GM23248 (cell line): ENCODE data around the gene KRTAP1-1. TPM values are rescaled to one million over a fixed set of nuclear protein-coding genes. Genes with fewer than 3 reads are reported as not detected.

ENCODE experiments used
- DNase-seq: peaks from one replicate; pipeline ENCODE4 v3.0.0-alpha.2; 2015
- H2AFZ ChIP-seq: fragments of 200-600 bp; sonication (generic); 2 replicates; pipeline ENCODE4 v1.6.1; 2016; ENCODE audit warnings: antibody characterized with exemption
- H3F3A ChIP-seq: fragments of 200-600 bp; sonication (generic); 2 replicates; pipeline ENCODE4 v1.6.1; 2016; ENCODE audit warnings: mild to moderate bottlenecking, antibody characterized with exemption, mixed run types; ENCODE audit not compliant: insufficient read depth
- H3K27ac ChIP-seq: fragments of 200-600 bp; sonication (generic); 2 replicates; pipeline ENCODE4 v1.5.1; 2016; ENCODE audit warnings: mild to moderate bottlenecking
- H3K27me3 ChIP-seq: fragments of 200-600 bp; sonication (generic); replicated peaks from 2 replicates; pipeline ENCODE4 v1.6.1; 2016; ENCODE audit warnings: mild to moderate bottlenecking; ENCODE audit not compliant: insufficient read depth
- H3K36me3 ChIP-seq: fragments of 200-600 bp; sonication (generic); 2 replicates; pipeline ENCODE4 v1.6.1; 2016; ENCODE audit warnings: low read depth, mild to moderate bottlenecking
- H3K4me1 ChIP-seq: fragments of 200-600 bp; sonication (generic); 2 replicates; pipeline ENCODE4 v1.6.1; 2016; ENCODE audit warnings: mild to moderate bottlenecking; ENCODE audit not compliant: insufficient read depth
- H3K4me2 ChIP-seq: fragments of 200-600 bp; sonication (generic); one replicate; pipeline ENCODE4 v1.6.1; 2016; ENCODE audit warnings: mild to moderate bottlenecking; ENCODE audit not compliant: unreplicated experiment
- H3K4me3 ChIP-seq: fragments of 200-600 bp; sonication (generic); 2 replicates; pipeline ENCODE4 v1.5.1; 2016; ENCODE audit warnings: mild to moderate bottlenecking
- H3K79me2 ChIP-seq: fragments of 200-600 bp; sonication (generic); 2 replicates; pipeline ENCODE4 v1.6.1; 2016; ENCODE audit warnings: mild to moderate bottlenecking; ENCODE audit not compliant: insufficient read depth
- H3K9ac ChIP-seq: fragments of 200-600 bp; sonication (generic); 2 replicates; pipeline ENCODE4 v1.6.1; 2016; ENCODE audit warnings: mild to moderate bottlenecking
- H3K9me2 ChIP-seq: fragments of 200-600 bp; sonication (generic); 2 replicates; pipeline ENCODE4 v1.6.1; 2016; ENCODE audit warnings: mixed run types, mild to moderate bottlenecking, moderate library complexity; ENCODE audit not compliant: insufficient read depth
- H3K9me3 ChIP-seq: fragments of 200-600 bp; sonication (generic); one replicate; pipeline ENCODE4 v1.6.1; 2017; ENCODE audit warnings: low read depth
- H4K20me1 ChIP-seq: fragments of 200-600 bp; sonication (generic); 2 replicates; pipeline ENCODE4 v1.6.0; 2016; ENCODE audit not compliant: insufficient read depth
- EZH2 ChIP-seq: fragments of 200-600 bp; sonication (generic); IDR thresholded peaks from 2 replicates; pipeline ENCODE4 v1.6.1; 2018; ENCODE audit warnings: antibody characterized with exemption, mild to moderate bottlenecking; ENCODE audit not compliant: insufficient read depth, poor library complexity, severe bottlenecking
- EZH2phosphoT487 ChIP-seq: fragments of 200-600 bp; sonication (generic); IDR thresholded peaks from 2 replicates; pipeline ENCODE4 v1.6.1; 2018; ENCODE audit warnings: antibody characterized with exemption, moderate library complexity, mild to moderate bottlenecking, low read depth; ENCODE audit not compliant: insufficient read depth
- WGBS, 2 experiments: methylation state at CpG; one replicate each; pipeline ENCODE4 v1.1.6; 2015 to 2017; ENCODE audit warnings: low lambda C conversion rate in 2 of 2, low coverage in 1 of 2; ENCODE audit errors: missing lambda C conversion rate in 2 of 2; 5-methylcytosine and 5-hydroxymethylcytosine counted together
- in situ Hi-C: fragments of 300-500 bp; cut with MboI; formaldehyde crosslinking; loops from 2 replicates; pipeline ENCODE4 v1.15.0; 2020
- polyA plus RNA-seq: library from polyadenylated mRNA; unstranded; fragments of >200 nt; fragmentation: Nextera tagmentation; extraction: Ambion mirVana; gene quantifications from 2 replicates; pipeline ENCODE4 v1.2.1, GENCODE V29; 2016
- small RNA-seq: library from RNA; depleted of rRNA; stranded (forward); fragments of <200 nt; gene quantifications from one replicate; pipeline ENCODE3, GENCODE V24; 2014; ENCODE audit warnings: low read depth, low replicate concordance
- total RNA-seq: library from RNA; depleted of rRNA; stranded (reverse); fragments of >200 nt; shearing (Covaris generic); gene quantifications from 2 replicates; pipeline ENCODE4 v1.2.3, GENCODE V29; 2014; rRNA removed

The KRTAP1-1 gene
- total and polyA plus RNA-seq, 2 experiments from 2014 or later: 2.6 to 4.2 TPM

- H3K4me3 ChIP-seq: no peak overlapping the region
- TF ChIP-seq EZH2phosphoT487 (no peak), EZH2 (no peak)
- no peaks in the 10 kb centered on the region for H3K79me2 ChIP-seq
- H3K9ac ChIP-seq: no peak overlapping the region
- H2AFZ ChIP-seq: no peak overlapping the region
- no peaks in the 10 kb centered on the region for H3K27me3 ChIP-seq
- DNase-seq: no peak
- no peaks in the 10 kb centered on the region for H3K36me3 ChIP-seq
- no peaks in the 10 kb centered on the region for H3K9me2 ChIP-seq
- H3F3A ChIP-seq: no peaks in the 10 kb centered on the region
- no peaks in the 10 kb centered on the region for H3K9me3 ChIP-seq
- no peak overlapping the region for H3K4me2 ChIP-seq
- H3K4me1 ChIP-seq: no peaks in the 10 kb centered on the region
- WGBS, 2 experiments: 78 to 88% methylated on average over 3 of the region's 3 CpGs
- in situ Hi-C loops: no loop called here
- H4K20me1 ChIP-seq: no peaks in the 10 kb centered on the region
- no peak overlapping the region for H3K27ac ChIP-seq
These were observed 48.6 kb downstream of the KRTAP1-1 start for GRCh38 chr17:40992666-40993065.

Small RNAs within 50 kb of the gene (small RNA-seq; reads per million reads assigned to genes)
- not detected for gene KRTAP3-4P

Other genes starting within 250 kb of the KRTAP1-1 start
Only the 30 nearest of the 37 such genes appear.
- gene KRT12, start 174.2 kb downstream of the KRTAP1-1 start, total RNA-seq: not detected in 2 replicates
- gene KRT12, start 174.2 kb downstream of the KRTAP1-1 start, polyA plus RNA-seq: not detected in 2 replicates
- gene KRT20, start 156.2 kb downstream of the KRTAP1-1 start, total RNA-seq: not detected in 2 replicates
- not detected in 2 replicates for gene KRT20, start 156.2 kb downstream of the KRTAP1-1 start, polyA plus RNA-seq
- gene KRT23, start 103.8 kb downstream of the KRTAP1-1 start, total RNA-seq: not detected in 2 replicates
- 0.13 TPM in 1 of 2 replicates, not detected in the other for gene KRT23, start 103.8 kb downstream of the KRTAP1-1 start, polyA plus RNA-seq
- not detected in 2 replicates for gene KRT39, start 74.5 kb downstream of the KRTAP1-1 start, total RNA-seq
- not detected in 2 replicates for gene KRT39, start 74.5 kb downstream of the KRTAP1-1 start, polyA plus RNA-seq
- gene KRT40, start 57.1 kb downstream of the KRTAP1-1 start, total RNA-seq: not detected in 2 replicates
- not detected in 2 replicates for gene KRT40, start 57.1 kb downstream of the KRTAP1-1 start, polyA plus RNA-seq
- gene KRTAP3-3, start 47.3 kb downstream of the KRTAP1-1 start, total RNA-seq: not detected in 2 replicates
- gene KRTAP3-3, start 47.3 kb downstream of the KRTAP1-1 start, polyA plus RNA-seq: not detected in 2 replicates
- not detected in 2 replicates for gene KRTAP3-2, start 41.5 kb downstream of the KRTAP1-1 start, total RNA-seq
- gene KRTAP3-2, start 41.5 kb downstream of the KRTAP1-1 start, polyA plus RNA-seq: not detected in 2 replicates
- gene KRTAP3-1, start 32.3 kb downstream of the KRTAP1-1 start, total RNA-seq: not detected in 2 replicates
- not detected in 2 replicates for gene KRTAP3-1, start 32.3 kb downstream of the KRTAP1-1 start, polyA plus RNA-seq
- 49.2 and 64.1 TPM in 2 replicates for gene KRTAP1-5, start 14.2 kb downstream of the KRTAP1-1 start, total RNA-seq
- 127 and 134 TPM in 2 replicates for gene KRTAP1-5, start 14.2 kb downstream of the KRTAP1-1 start, polyA plus RNA-seq
- gene KRTAP1-4, start 11.3 kb downstream of the KRTAP1-1 start, total RNA-seq: not detected in 2 replicates
- gene KRTAP1-4, start 11.3 kb downstream of the KRTAP1-1 start, polyA plus RNA-seq: not detected in 2 replicates
- gene KRTAP1-3, start 6.6 kb downstream of the KRTAP1-1 start, total RNA-seq: not detected in 2 replicates
- not detected in 2 replicates for gene KRTAP1-3, start 6.6 kb downstream of the KRTAP1-1 start, polyA plus RNA-seq
- not detected in 2 replicates for gene KRTAP2-1, start 5.9 kb upstream of the KRTAP1-1 start, total RNA-seq
- gene KRTAP2-1, start 5.9 kb upstream of the KRTAP1-1 start, polyA plus RNA-seq: not detected in 2 replicates
- gene KRTAP2-2, start 13.8 kb upstream of the KRTAP1-1 start, total RNA-seq: not detected in 2 replicates
- gene KRTAP2-2, start 13.8 kb upstream of the KRTAP1-1 start, polyA plus RNA-seq: 0.51 and 0.74 TPM in 2 replicates
- 0.38 and 13.4 TPM in 2 replicates for gene KRTAP2-3, start 18.7 kb upstream of the KRTAP1-1 start, total RNA-seq
- gene KRTAP2-3, start 18.7 kb upstream of the KRTAP1-1 start, polyA plus RNA-seq: 54.3 and 55.2 TPM in 2 replicates
- not detected in 2 replicates for gene KRTAP2-4, start 24.4 kb upstream of the KRTAP1-1 start, total RNA-seq
- gene KRTAP2-4, start 24.4 kb upstream of the KRTAP1-1 start, polyA plus RNA-seq: not detected in 2 replicates
- gene KRTAP4-7, start 42.7 kb upstream of the KRTAP1-1 start, total RNA-seq: not detected in 2 replicates
- not detected in 2 replicates for gene KRTAP4-7, start 42.7 kb upstream of the KRTAP1-1 start, polyA plus RNA-seq
- gene KRTAP4-8, start 56.7 kb upstream of the KRTAP1-1 start, total RNA-seq: not detected in 2 replicates
- 0.20 TPM in 1 of 2 replicates, not detected in the other for gene KRTAP4-8, start 56.7 kb upstream of the KRTAP1-1 start, polyA plus RNA-seq
- not detected in 2 replicates for gene KRTAP4-16, start 60.8 kb upstream of the KRTAP1-1 start, total RNA-seq
- gene KRTAP4-16, start 60.8 kb upstream of the KRTAP1-1 start, polyA plus RNA-seq: not detected in 2 replicates
- gene KRTAP4-9, start 63.9 kb upstream of the KRTAP1-1 start, total RNA-seq: not detected in 2 replicates
- gene KRTAP4-9, start 63.9 kb upstream of the KRTAP1-1 start, polyA plus RNA-seq: 0.49 and 0.51 TPM in 2 replicates
- gene KRTAP4-11, start 76.9 kb upstream of the KRTAP1-1 start, total RNA-seq: not detected in 2 replicates
- 0.29 TPM in 1 of 2 replicates, not detected in the other for gene KRTAP4-11, start 76.9 kb upstream of the KRTAP1-1 start, polyA plus RNA-seq
- gene KRTAP4-12, start 82.7 kb upstream of the KRTAP1-1 start, total RNA-seq: not detected in 2 replicates
- 1.7 and 1.8 TPM in 2 replicates for gene KRTAP4-12, start 82.7 kb upstream of the KRTAP1-1 start, polyA plus RNA-seq
- gene KRTAP4-6, start 99.1 kb upstream of the KRTAP1-1 start, total RNA-seq: not detected in 2 replicates
- not detected in 2 replicates for gene KRTAP4-6, start 99.1 kb upstream of the KRTAP1-1 start, polyA plus RNA-seq
- not detected in 2 replicates for gene KRTAP4-5, start 108.4 kb upstream of the KRTAP1-1 start, total RNA-seq
- not detected in 2 replicates for gene KRTAP4-5, start 108.4 kb upstream of the KRTAP1-1 start, polyA plus RNA-seq
- not detected in 2 replicates for gene KRTAP4-4, start 119.3 kb upstream of the KRTAP1-1 start, total RNA-seq
- not detected in 2 replicates for gene KRTAP4-4, start 119.3 kb upstream of the KRTAP1-1 start, polyA plus RNA-seq
- gene KRTAP4-3, start 126.8 kb upstream of the KRTAP1-1 start, total RNA-seq: not detected in 2 replicates
- gene KRTAP4-3, start 126.8 kb upstream of the KRTAP1-1 start, polyA plus RNA-seq: not detected in 2 replicates
- gene KRTAP4-2, start 136.8 kb upstream of the KRTAP1-1 start, total RNA-seq: not detected in 2 replicates
- not detected in 2 replicates for gene KRTAP4-2, start 136.8 kb upstream of the KRTAP1-1 start, polyA plus RNA-seq
- 0.76 TPM in 1 of 2 replicates, not detected in the other for gene KRTAP4-1, start 143.5 kb upstream of the KRTAP1-1 start, total RNA-seq
- gene KRTAP4-1, start 143.5 kb upstream of the KRTAP1-1 start, polyA plus RNA-seq: not detected in 2 replicates
- not detected in 2 replicates for gene KRTAP9-1, start 148.4 kb upstream of the KRTAP1-1 start, total RNA-seq
- gene KRTAP9-1, start 148.4 kb upstream of the KRTAP1-1 start, polyA plus RNA-seq: not detected in 2 replicates
- gene KRTAP9-2, start 185.2 kb upstream of the KRTAP1-1 start, total RNA-seq: not detected in 2 replicates
- gene KRTAP9-2, start 185.2 kb upstream of the KRTAP1-1 start, polyA plus RNA-seq: not detected in 2 replicates
- not detected in 2 replicates for gene KRTAP9-3, start 191.0 kb upstream of the KRTAP1-1 start, total RNA-seq
- gene KRTAP9-3, start 191.0 kb upstream of the KRTAP1-1 start, polyA plus RNA-seq: not detected in 2 replicates